IPS-20b (cell line): ENCODE data around the gene TMCO4.

ENCODE experiments used
- H3K27ac ChIP-seq: one replicate; pipeline ENCODE4 v1.5.1; 2013; ENCODE audit warnings: low read length
- H3K27me3 ChIP-seq: 2 replicates; pipeline ENCODE4 v1.6.1; 2013; ENCODE audit warnings: mild to moderate bottlenecking, low read length, inconsistent platforms; ENCODE audit not compliant: insufficient read depth
- H3K36me3 ChIP-seq: 2 replicates; pipeline ENCODE4 v1.6.1; 2013; ENCODE audit warnings: low read depth, mild to moderate bottlenecking, inconsistent platforms, low read length, moderate library complexity; ENCODE audit not compliant: insufficient read depth
- H3K4me1 ChIP-seq: 2 replicates; pipeline ENCODE4 v1.6.1; 2013; ENCODE audit warnings: mild to moderate bottlenecking, control low read depth, inconsistent platforms, low read length, moderate library complexity; ENCODE audit not compliant: insufficient read depth
- H3K4me3 ChIP-seq: 2 replicates; pipeline ENCODE4 v1.5.1; 2013; ENCODE audit warnings: mild to moderate bottlenecking, low read length, inconsistent platforms
- H3K9ac ChIP-seq: 2 replicates; pipeline ENCODE4 v1.6.1; 2013; ENCODE audit warnings: low read depth, mild to moderate bottlenecking, inconsistent platforms, low read length, moderate library complexity
- H3K9me3 ChIP-seq: 2 replicates; pipeline ENCODE4 v1.6.1; 2013; ENCODE audit warnings: mild to moderate bottlenecking, low read depth, low read length, inconsistent platforms; ENCODE audit not compliant: insufficient read depth

TMCO4 gene

DNA sequence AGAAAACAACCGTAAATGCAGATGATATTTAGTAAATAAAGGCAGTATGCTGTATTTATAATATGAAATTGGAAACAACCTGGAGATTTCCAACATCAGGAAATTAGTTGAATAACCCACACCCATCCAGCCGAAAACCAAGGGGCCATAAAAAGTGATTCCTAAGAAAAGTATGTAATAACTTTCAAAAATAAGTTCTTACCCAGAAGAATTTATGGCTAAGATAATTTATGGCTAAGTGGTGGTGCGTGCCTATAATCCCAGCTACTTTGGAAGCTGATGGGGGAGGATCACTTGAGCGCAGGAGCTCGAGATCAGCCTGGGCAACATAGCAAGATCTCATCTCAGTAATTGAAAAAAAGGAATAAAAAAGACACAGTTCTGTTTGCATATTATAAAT is 43.2 kb downstream of the TMCO4 start:
- Histone ChIP-seq H3K9ac (no peak overlapping the region), H3K9me3 (no peaks in the 10 kb centered on the region), H3K36me3 (no peaks in the 10 kb centered on the region), H3K4me1 (no peaks in the 10 kb centered on the region), H3K27ac (no peak overlapping the region), H3K27me3 (no peaks in the 10 kb centered on the region), H3K4me3 (no peak overlapping the region)

DNA sequence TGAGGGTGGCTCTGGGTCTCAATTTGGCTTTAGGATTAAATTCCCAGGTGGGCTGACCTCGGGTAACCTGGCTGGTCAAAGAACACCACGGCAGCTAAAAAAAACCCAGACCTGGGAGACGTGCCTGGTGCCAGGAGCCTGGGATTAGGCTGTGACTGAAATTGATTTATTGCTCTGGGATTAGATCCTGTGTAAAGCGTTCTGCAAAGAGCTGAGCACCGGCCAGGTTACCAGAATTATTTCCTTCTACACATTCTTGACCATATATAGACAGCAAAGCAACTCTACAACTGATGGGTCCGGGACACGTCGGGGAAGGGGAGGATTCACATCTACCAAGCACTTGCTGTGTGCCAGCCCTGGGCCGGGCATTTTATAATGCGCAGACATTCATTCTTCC is 45.2 kb downstream of the TMCO4 start:
- H3K9me3 ChIP-seq: no peaks in the 10 kb centered on the region
- no peak overlapping the region for H3K27ac ChIP-seq
- no peak overlapping the region for H3K4me3 ChIP-seq

DNA sequence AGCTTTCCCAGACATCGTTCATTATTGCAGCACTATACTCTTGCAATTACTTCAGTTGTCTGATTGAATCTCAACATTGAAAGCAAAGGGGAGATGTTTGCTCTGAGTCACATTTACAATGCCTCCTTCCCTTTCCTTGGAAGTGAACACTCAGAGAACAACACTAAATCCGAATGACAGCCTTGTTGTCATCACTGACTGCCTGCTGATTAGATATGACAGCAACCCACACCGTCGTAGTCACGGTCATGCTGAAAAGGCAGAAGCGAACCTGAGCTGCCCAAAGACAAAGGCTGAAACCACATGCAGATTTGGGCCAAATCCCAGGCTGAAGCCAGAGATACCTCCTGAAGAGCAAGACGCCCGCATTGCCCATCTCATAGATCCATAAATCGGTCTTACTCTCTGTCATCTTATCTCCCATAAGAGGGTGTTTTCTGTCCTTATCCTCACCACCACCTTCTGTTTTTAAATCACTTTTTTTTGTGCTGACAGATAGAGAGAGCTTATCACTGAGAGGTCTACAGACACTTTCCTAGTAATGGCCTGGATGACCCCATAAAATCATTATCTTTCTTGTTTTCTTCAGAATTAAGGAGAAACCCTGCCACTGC is 47.5 kb downstream of the TMCO4 start:
- Histone ChIP-seq H3K4me3 (no peak overlapping the region), H3K27ac (no peak overlapping the region), H3K27me3 (no peaks in the 10 kb centered on the region; the same call in 1 of the 2 replicates), H3K9ac (no peak overlapping the region), H3K4me1 (no peaks in the 10 kb centered on the region), H3K9me3 (no peaks in the 10 kb centered on the region), H3K36me3 (no peaks in the 10 kb centered on the region)

More for the DNA sequence above, 45.2 kb downstream of the TMCO4 start:
- H3K36me3 ChIP-seq: no peaks in the 10 kb centered on the region
- H3K27me3 ChIP-seq: no peaks in the 10 kb centered on the region
- H3K9ac ChIP-seq: no peak overlapping the region
- no peaks in the 10 kb centered on the region for H3K4me1 ChIP-seq

DNA sequence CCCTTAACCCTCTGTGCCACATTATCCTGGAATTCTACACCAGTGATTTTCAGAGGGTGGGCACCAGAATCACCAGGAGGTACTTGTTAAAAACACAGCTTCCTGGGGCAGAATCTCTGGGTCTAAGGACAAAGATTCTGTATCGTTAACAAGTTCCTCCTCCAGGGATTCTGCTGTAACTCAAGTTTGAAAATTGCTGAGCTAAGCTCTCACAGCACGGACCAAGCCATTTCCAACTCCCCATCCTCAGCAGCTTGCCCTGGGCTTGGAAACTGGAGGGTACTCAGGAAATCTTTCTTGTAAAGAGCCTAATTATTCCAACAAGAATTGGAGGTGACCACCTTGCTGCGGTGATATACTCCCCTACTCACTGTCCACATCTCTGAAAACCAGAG is 48.8 kb downstream of the TMCO4 start:
- H3K27ac ChIP-seq: no peak overlapping the region

DNA sequence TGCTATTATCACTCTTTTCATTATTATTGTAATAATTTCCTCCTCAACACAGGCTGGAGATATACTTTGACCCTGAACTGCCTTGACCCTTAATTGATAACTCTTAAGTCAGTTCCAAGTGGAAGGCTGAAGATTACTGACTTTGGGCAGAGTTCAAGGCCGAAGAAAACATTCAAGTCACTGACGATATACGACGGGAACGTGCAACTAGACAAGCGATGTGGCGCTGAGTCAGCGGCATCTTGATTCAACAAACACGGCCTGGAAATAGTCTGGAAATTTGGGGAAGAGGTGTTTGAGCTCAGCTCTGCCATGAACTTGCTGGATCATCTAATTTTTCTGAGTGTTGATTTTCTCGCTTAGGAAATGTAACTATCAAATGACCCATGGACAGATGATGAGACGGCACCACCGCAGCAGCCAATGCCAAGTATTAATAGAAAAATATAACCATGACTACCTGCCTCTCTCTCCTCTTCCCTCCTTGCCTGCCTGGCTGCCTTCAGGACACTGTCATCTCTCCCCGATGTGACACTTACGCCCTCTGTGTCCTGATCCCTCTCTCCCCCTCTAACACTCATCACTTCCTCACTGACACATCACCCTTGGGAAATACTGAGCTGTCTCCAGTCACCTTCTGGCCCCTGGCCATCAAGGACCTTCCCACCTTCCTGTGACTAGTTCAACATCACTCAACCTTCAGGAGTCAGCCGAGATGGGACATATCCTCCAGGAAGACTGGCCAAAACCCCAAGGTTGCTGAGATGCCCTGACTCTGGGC is 49.4 kb downstream of the TMCO4 start:
- Histone ChIP-seq H3K4me3 (no peak overlapping the region), H3K27me3 (no peaks in the 10 kb centered on the region; the same call in 1 of the 2 replicates), H3K4me1 (no peaks in the 10 kb centered on the region), H3K36me3 (no peaks in the 10 kb centered on the region), H3K9ac (no peak overlapping the region), H3K9me3 (no peaks in the 10 kb centered on the region), H3K27ac (no peak overlapping the region)

More for the DNA sequence above, 48.8 kb downstream of the TMCO4 start:
- Histone ChIP-seq H3K27me3 (no peaks in the 10 kb centered on the region; the same call in 1 of the 2 replicates), H3K4me3 (no peak overlapping the region), H3K9ac (no peak overlapping the region), H3K4me1 (no peaks in the 10 kb centered on the region), H3K36me3 (no peaks in the 10 kb centered on the region), H3K9me3 (no peaks in the 10 kb centered on the region)

DNA sequence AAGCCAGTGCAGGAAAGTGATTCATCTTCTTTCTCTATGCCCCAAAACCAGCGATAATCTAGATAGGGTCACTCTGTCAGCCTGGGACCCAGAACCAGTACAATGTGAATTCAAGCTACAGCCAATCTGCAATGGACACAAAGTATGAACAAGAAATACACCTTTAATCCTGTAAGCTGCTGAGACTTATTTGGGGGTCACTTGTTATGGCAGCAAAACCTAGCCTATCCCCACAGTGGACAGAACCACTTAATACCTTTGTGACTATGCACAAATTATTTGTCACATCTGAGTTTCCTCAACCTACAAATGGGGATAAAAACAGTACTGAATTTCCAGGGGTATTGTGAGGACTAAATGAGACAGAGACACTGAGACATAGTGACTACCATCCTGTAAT is 50.0 kb downstream of the TMCO4 start:
- H3K4me1 ChIP-seq: no peaks in the 10 kb centered on the region
- no peaks in the 10 kb centered on the region for H3K9me3 ChIP-seq
- no peak overlapping the region for H3K27ac ChIP-seq
- H3K9ac ChIP-seq: no peak overlapping the region
- no peak overlapping the region for H3K4me3 ChIP-seq
- H3K36me3 ChIP-seq: no peaks in the 10 kb centered on the region
- H3K27me3 ChIP-seq: no peaks in the 10 kb centered on the region; the same call in 1 of the 2 replicates

DNA sequence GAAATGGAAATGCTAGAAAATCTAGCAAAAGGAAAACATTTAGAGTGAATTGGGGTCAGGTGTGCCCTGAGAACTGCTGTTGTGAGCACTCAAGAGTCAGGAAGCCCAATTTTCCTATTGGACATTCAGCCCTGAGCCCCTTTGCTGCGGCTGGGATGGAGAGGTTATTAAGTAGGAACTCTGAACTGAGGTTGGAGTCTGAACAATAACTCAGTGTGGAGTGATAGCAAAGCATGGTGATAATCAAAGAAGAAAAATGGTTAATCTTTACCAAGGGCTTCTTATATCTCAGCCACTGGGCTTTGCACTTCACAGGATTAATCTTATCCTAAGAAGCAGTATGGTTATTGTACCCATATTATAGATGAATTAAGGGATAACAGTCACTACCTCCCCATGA is 52.0 kb downstream of the TMCO4 start:
- Histone ChIP-seq H3K9me3 (no peaks in the 10 kb centered on the region), H3K4me1 (no peaks in the 10 kb centered on the region), H3K36me3 (no peaks in the 10 kb centered on the region), H3K4me3 (no peak overlapping the region), H3K9ac (no peak overlapping the region), H3K27me3 (peaks cover 5% of the 10 kb centered on the region; the same call in 1 of the 2 replicates), H3K27ac (no peak overlapping the region)

DNA sequence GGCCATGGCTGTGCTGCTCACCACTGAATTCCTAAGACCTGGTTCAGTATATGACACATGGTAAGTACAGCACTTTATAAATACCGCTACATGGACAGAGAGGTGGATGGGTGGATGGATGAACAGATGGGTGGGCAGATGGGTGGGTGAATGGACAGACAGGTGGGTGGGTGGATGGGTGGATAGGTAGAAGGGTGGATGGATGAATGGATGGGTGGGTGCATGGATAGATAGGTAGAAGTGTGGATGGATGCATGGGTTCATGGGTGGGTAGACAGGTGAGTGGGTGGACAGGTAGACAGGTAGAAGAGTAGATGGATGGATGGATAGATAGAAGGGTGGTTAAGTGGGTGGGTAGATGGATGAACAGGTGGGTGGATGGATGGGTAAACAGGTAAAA is 54.8 kb downstream of the TMCO4 start:
- Histone ChIP-seq H3K36me3 (no peaks in the 10 kb centered on the region), H3K4me1 (no peaks in the 10 kb centered on the region), H3K9me3 (no peaks in the 10 kb centered on the region), H3K4me3 (no peak overlapping the region), H3K27me3 (peaks cover 5% of the 10 kb centered on the region; the same call in 1 of the 2 replicates), H3K27ac (no peak overlapping the region), H3K9ac (no peak overlapping the region)

DNA sequence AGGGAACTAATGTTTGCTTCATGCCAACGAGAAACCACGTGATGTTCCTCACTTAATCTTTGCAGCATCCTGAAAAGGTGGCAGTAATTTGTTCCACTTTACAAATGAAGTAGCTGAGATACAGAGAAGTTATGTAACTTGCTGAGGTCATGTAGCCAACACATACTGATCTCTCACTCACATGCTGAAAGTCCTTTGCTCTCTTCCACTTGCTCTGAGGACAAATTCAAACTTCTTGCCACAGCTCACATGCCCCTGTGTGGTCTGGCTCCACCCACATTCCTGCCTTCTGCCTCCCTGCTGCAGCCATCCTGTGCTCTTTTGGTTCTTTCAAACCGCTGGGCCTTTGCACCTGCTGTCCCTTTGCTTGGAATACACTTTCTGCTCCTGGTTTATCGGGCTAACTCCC is 55.4 kb downstream of the TMCO4 start:
- no peak overlapping the region for H3K4me3 ChIP-seq
- no peaks in the 10 kb centered on the region for H3K9me3 ChIP-seq
- H3K36me3 ChIP-seq: no peaks in the 10 kb centered on the region
- peaks cover 5% of the 10 kb centered on the region; the same call in 1 of the 2 replicates for H3K27me3 ChIP-seq
- H3K4me1 ChIP-seq: no peaks in the 10 kb centered on the region
- H3K9ac ChIP-seq: no peak overlapping the region
- H3K27ac ChIP-seq: no peak overlapping the region

DNA sequence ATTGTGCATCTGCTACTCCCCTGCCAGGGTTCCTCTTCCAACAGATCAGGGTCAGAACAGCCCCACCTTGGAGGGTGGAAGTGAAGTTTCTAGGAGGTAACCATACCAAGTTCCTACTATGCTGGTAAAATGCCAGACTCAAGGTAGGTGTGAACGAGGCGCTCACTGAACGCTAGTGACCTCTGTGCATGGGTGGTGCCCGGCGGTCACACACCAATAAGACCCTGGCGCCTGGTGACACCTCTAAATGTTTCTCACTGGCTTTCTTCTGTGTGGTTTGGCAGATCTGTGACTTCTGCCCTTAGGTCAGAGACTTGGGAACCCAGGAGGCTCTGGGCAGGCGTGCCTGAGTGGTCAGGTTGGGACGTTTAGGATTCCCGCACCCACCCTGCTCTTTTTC is 55.9 kb downstream of the TMCO4 start:
- Histone ChIP-seq H3K36me3 (no peaks in the 10 kb centered on the region), H3K4me1 (no peaks in the 10 kb centered on the region), H3K9me3 (no peaks in the 10 kb centered on the region), H3K27ac (no peak overlapping the region), H3K4me3 (no peak overlapping the region), H3K9ac (no peak overlapping the region), H3K27me3 (peaks cover 5% of the 10 kb centered on the region)

DNA sequence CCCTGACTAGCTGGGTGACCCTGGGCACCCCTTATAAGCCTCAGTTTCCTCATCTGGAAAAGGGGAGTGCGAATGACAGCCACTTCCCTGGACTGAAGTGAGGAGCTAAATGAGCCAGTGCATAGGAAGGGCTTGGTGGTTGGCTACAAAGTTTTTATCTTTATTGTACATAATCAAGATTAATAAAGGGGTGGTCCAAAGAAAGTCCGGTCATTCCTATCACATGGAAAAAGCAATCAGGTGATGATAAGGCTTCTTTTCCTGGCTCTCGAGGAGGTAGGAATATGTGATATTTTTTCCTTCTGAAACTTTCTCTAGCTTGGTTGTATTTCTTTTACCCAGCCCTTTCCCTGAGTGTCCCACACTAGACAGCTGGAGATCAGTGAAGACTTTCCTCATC is 56.5 kb downstream of the TMCO4 start:
- Histone ChIP-seq H3K36me3 (no peaks in the 10 kb centered on the region), H3K9ac (no peak overlapping the region), H3K4me3 (no peak overlapping the region), H3K27ac (no peak overlapping the region), H3K27me3 (peaks cover 5% of the 10 kb centered on the region; the same call in 1 of the 2 replicates), H3K4me1 (no peaks in the 10 kb centered on the region), H3K9me3 (no peaks in the 10 kb centered on the region)

DNA sequence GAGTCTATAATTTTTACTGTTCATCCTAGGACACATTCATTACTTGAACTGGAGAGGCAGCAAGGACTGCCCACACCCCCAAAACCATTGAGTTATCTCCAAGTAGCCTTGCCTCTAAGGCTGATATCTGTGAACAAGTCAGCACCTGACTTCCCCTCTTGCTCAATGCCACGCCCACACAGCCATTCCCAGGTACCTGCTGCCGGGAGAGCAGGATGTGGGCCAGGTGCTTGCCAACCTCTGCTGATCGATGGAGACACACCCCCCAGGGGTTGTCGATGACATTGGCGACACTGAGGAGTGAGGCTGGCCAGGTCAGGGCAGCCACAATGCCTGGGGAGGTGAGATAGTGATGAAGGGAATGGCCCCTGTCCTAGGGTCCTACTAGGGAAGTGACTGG is 60.1 kb downstream of the TMCO4 start:
- Histone ChIP-seq H3K36me3 (no peaks in the 10 kb centered on the region), H3K9ac (no peak overlapping the region), H3K27ac (no peak overlapping the region), H3K4me1 (no peaks in the 10 kb centered on the region), H3K27me3 (peaks cover 5% of the 10 kb centered on the region; the same call in 1 of the 2 replicates), H3K9me3 (no peaks in the 10 kb centered on the region), H3K4me3 (no peak overlapping the region)
